IMR-90 (cell line): ENCODE measurements around the gene MAMLD1. TPM values are rescaled to one million over a fixed set of nuclear protein-coding genes. Genes with fewer than 3 reads are reported as not detected.

Experiments
- ATAC-seq: fragments of 200-7000 bp; cut with Tn5 transposase; 2 replicates; pipeline ENCODE4 v1.9.1; 2020; ENCODE audit warnings: low read depth, mild to moderate bottlenecking, moderate library complexity
- BruUV-seq: library from RNA; stranded (reverse); fragments of 400-500 nt; replicated peaks from 2 replicates; lab custom pipeline; 2021; lab: Mats Ljungman, UMichigan
- CTCF ChIA-PET: fragments of 300-600 bp; formaldehyde crosslinking; extraction: SDS; loops from one replicate; lab custom pipeline; 2021; ENCODE audit warnings: antibody characterized with exemption; lab: Yijun Ruan, JAX
- POLR2A ChIA-PET: fragments of 300-600 bp; sonication (Branson Sonifier 250); formaldehyde crosslinking; loops from one replicate; lab custom pipeline; 2022; ENCODE audit warnings: antibody characterized with exemption; ENCODE audit not compliant: unreplicated experiment; lab: Charles Lee
- DNase-seq: peaks from one replicate; pipeline ENCODE4 v3.0.0; 2013
- H2AFZ ChIP-seq: replicated peaks from 2 replicates; pipeline ENCODE3; 2013; ENCODE audit warnings: low read length, mild to moderate bottlenecking; ENCODE audit not compliant: poor library complexity
- H2AK5ac ChIP-seq: 2 replicates; pipeline ENCODE4 v1.6.1; 2013; ENCODE audit warnings: low read depth, low read length, inconsistent platforms
- H2AK9ac ChIP-seq: replicated peaks from 2 replicates; pipeline ENCODE3; 2013; ENCODE audit warnings: mild to moderate bottlenecking, low read depth, low read length, moderate library complexity; ENCODE audit not compliant: poor library complexity
- H2BK120ac ChIP-seq: 2 replicates; pipeline ENCODE4 v1.6.1; 2013; ENCODE audit warnings: low read depth, low read length, inconsistent platforms
- H2BK15ac ChIP-seq: 3 replicates; pipeline ENCODE4 v1.6.1; 2013; ENCODE audit warnings: low read depth, low read length, inconsistent platforms
- H2BK20ac ChIP-seq: 2 replicates; pipeline ENCODE4 v1.6.1; 2013; ENCODE audit warnings: low read depth, mild to moderate bottlenecking, inconsistent platforms, low read length, moderate library complexity
- H2BK5ac ChIP-seq: 2 replicates; pipeline ENCODE4 v1.6.1; 2013; ENCODE audit warnings: mild to moderate bottlenecking, low read depth, low read length, inconsistent platforms; ENCODE audit not compliant: poor library complexity, severe bottlenecking
- H3K14ac ChIP-seq: replicated peaks from 2 replicates; pipeline ENCODE4 v1.6.1; 2013; ENCODE audit warnings: low read depth, low read length, inconsistent platforms
- H3K18ac ChIP-seq: 2 replicates; pipeline ENCODE4 v1.6.1; 2013; ENCODE audit warnings: low read depth, low read length, control low read depth
- H3K23ac ChIP-seq: 2 replicates; pipeline ENCODE4 v1.6.1; 2013; ENCODE audit warnings: low read depth, low read length, inconsistent platforms
- H3K27ac ChIP-seq: 2 replicates; pipeline ENCODE4 v1.5.1; 2013; ENCODE audit warnings: mild to moderate bottlenecking, control low read depth, low read length; ENCODE audit not compliant: insufficient read depth
- H3K27me3 ChIP-seq: 2 replicates; pipeline ENCODE4 v1.6.1; 2013; ENCODE audit warnings: low read length; ENCODE audit not compliant: control insufficient read depth, insufficient read depth
- H3K36me3 ChIP-seq: 2 replicates; pipeline ENCODE4 v1.6.1; 2013; ENCODE audit warnings: low read length, mixed read lengths; ENCODE audit not compliant: control insufficient read depth, insufficient read depth
- H3K4ac ChIP-seq: 2 replicates; pipeline ENCODE4 v1.6.1; 2013; ENCODE audit warnings: low read depth, low read length, inconsistent platforms
- H3K4me1 ChIP-seq: 2 replicates; pipeline ENCODE4 v1.6.1; 2013; ENCODE audit warnings: low read length, mixed read lengths; ENCODE audit not compliant: control insufficient read depth, insufficient read depth
- H3K4me2 ChIP-seq: 2 replicates; pipeline ENCODE4 v1.6.1; 2013; ENCODE audit warnings: low read depth, mild to moderate bottlenecking, control low read depth, low read length, moderate library complexity
- H3K4me3 ChIP-seq: 2 replicates; pipeline ENCODE4 v1.5.1; 2013; ENCODE audit warnings: low read depth, mild to moderate bottlenecking, control low read depth, low read length, moderate library complexity; ENCODE audit not compliant: insufficient read depth
- H3K56ac ChIP-seq: 2 replicates; pipeline ENCODE4 v1.6.1; 2013; ENCODE audit warnings: low read length, inconsistent platforms; ENCODE audit not compliant: insufficient read depth; ENCODE audit errors: extremely low read depth
- H3K79me1 ChIP-seq, 2 experiments: 2 replicates each; pipeline ENCODE4 v1.6.1; 2013; ENCODE audit warnings: low read length in 2 of 2, inconsistent platforms in 1 of 2, low read depth in 1 of 2
- H3K9ac ChIP-seq: 2 replicates; pipeline ENCODE4 v1.6.1; 2013; ENCODE audit warnings: low read depth, low read length, control low read depth
- H3K9me1 ChIP-seq: 2 replicates; pipeline ENCODE4 v1.6.1; 2013; ENCODE audit warnings: low read length, inconsistent platforms; ENCODE audit not compliant: insufficient read depth
- H3K9me3 ChIP-seq: 2 replicates; pipeline ENCODE4 v1.6.1; 2013; ENCODE audit warnings: low read length; ENCODE audit not compliant: control insufficient read depth, insufficient read depth
- H4K20me1 ChIP-seq: 2 replicates; pipeline ENCODE4 v1.6.1; 2013; ENCODE audit warnings: low read length, inconsistent platforms; ENCODE audit not compliant: insufficient read depth
- H4K5ac ChIP-seq: 2 replicates; pipeline ENCODE4 v1.6.1; 2013; ENCODE audit warnings: mild to moderate bottlenecking, low read depth, low read length, control low read depth
- H4K8ac ChIP-seq, 2 experiments: 2 replicates each; pipeline ENCODE4 v1.6.1; 2013; ENCODE audit warnings: low read depth in 2 of 2, low read length in 2 of 2, control low read depth in 1 of 2, inconsistent platforms in 1 of 2
- H4K91ac ChIP-seq: 2 replicates; pipeline ENCODE4 v1.6.1; 2013; ENCODE audit warnings: low read depth, low read length, inconsistent platforms; ENCODE audit not compliant: insufficient read depth
- RAD21 ChIP-seq: IDR thresholded peaks from 2 replicates; pipeline ENCODE4 v1.6.1; 2012; ENCODE audit warnings: low read length, improper control_type of control experiment
- USF2 ChIP-seq: fragments of 150-350 bp; IDR thresholded peaks from 2 replicates; pipeline ENCODE4 v1.6.1; 2017; ENCODE audit warnings: mild to moderate bottlenecking, antibody characterized with exemption, low read length, low read depth
- WGBS, 2 experiments: methylation state at CpG; one replicate each; pipeline versions ENCODE4 v1.1.5 to v1.1.7; 2013; ENCODE audit warnings: missing lambda C conversion rate in 2 of 2; ENCODE audit not compliant: insufficient read length in 1 of 2; ENCODE audit errors: extremely low coverage in 2 of 2; 5-methylcytosine and 5-hydroxymethylcytosine counted together
- dilution Hi-C: fragments of 300-500 bp; cut with HindIII; formaldehyde crosslinking; loops from one replicate; pipeline ENCODE4 v1.14.3; 2018; ENCODE audit warnings: low sequenced_read_pairs; ENCODE audit not compliant: unreplicated experiment
- in situ Hi-C: fragments of 300-500 bp; cut with MboI; formaldehyde crosslinking; loops from 3 replicates; pipeline ENCODE4 v1.14.3; 2019; ENCODE audit warnings: low sequenced_read_pairs, inconsistent platforms, mixed read lengths
- intact Hi-C: fragments of 100-400 bp; cut with micrococcal nuclease; formaldehyde crosslinking; loops from 2 replicates; pipeline ENCODE4 v1.10.0; 2022
- polyA plus RNA-seq, 3 experiments: library from polyadenylated mRNA; depleted of rRNA; stranded (reverse); fragments of >200 nt; gene quantifications; 2 replicates each; pipeline ENCODE4 v1.2.3, GENCODE V29; 2012; ENCODE audit warnings: low replicate concordance in 1 of 3
- total RNA-seq: library from RNA; depleted of rRNA; stranded (reverse); fragments of >200 nt; gene quantifications from 2 replicates; pipeline ENCODE4 v1.2.3, GENCODE V29; 2012

The MAMLD1 gene
- total and polyA plus RNA-seq, 2 of the 4 experiments (the other 2 are of a cell fraction): 1.4 to 11.0 TPM

GRCh38 chrX:150463566-150463965, 100.4 kb downstream of the MAMLD1 start:
- Histone ChIP-seq H3K79me1 (peaks cover 0 to 4% of the 10 kb centered on the region in 2 experiments; a peak in 2 of 4 replicates), H2AFZ (no peak overlapping the region), H3K27me3 (no peaks in the 10 kb centered on the region), H4K20me1 (no peaks in the 10 kb centered on the region; the same call in 1 of the 2 replicates), H3K9ac (no peak overlapping the region), H4K5ac (no peak overlapping the region), H3K4me1 (no peaks in the 10 kb centered on the region), H2BK15ac (no peak overlapping the region), H3K56ac (no peak overlapping the region), H2BK120ac (no peak overlapping the region), H3K14ac (no peak overlapping the region), H3K4me2 (no peak overlapping the region), H3K9me3 (no peaks in the 10 kb centered on the region), H2BK20ac (no peak overlapping the region), H4K91ac (no peak overlapping the region), H2AK5ac (no peak overlapping the region), H3K27ac (no peak overlapping the region), H2BK5ac (no peak overlapping the region), H3K9me1 (peaks cover 2% of the 10 kb centered on the region; the same call in 1 of the 2 replicates), H3K23ac (no peak overlapping the region), H2AK9ac (no peak overlapping the region), H3K4ac (no peak overlapping the region), H3K4me3 (no peak overlapping the region), H4K8ac (no peak overlapping the region), H3K18ac (no peak overlapping the region), H3K36me3 (no peaks in the 10 kb centered on the region)
- dilution Hi-C loops: no loop called here
- intact Hi-C loops: no loop called here
- CTCF ChIA-PET: interaction anchor here (1.5 kb wide), 1 partner anchor 34 kb away, joined by 3 read pairs; no protein-coding TSS in a partner anchor
- no peak for DNase-seq
- POLR2A ChIA-PET: no interaction called here
- ATAC-seq: no peak
- in situ Hi-C loops: no loop called here
- BruUV-seq: no TSS peak
- no peak for TF ChIP-seq RAD21
- no peak for TF ChIP-seq USF2
- no CpG with 5 or more reads among the region's 1 CpG for WGBS, 2 experiments
